Stomach (tissue), 4 donors: ENCODE data around the gene MYO9B.

Experiments used
- CTCF ChIP-seq, 7 experiments: fragments of 450-650 bp in 4 of 7; fragments of 200-600 bp in 3 of 7; sonication (generic) in 3 of 7; IDR thresholded peaks; one replicate each; pipeline ENCODE4 v1.5.1; 2016 to 2019; ENCODE audit warnings: antibody characterized with exemption in 7 of 7, control low read depth in 2 of 7, mild to moderate bottlenecking in 1 of 7
- POLR2A ChIP-seq, 4 donors: fragments of 450-650 bp; IDR thresholded peaks; one replicate each; pipeline ENCODE4 v1.6.1; 2016; ENCODE audit warnings: antibody characterized with exemption in 4 of 4, control low read depth in 2 of 4, mild to moderate bottlenecking in 1 of 4, moderate library complexity in 1 of 4
- POLR2AphosphoS5 ChIP-seq, 3 donors: sonication (generic); formaldehyde crosslinking; IDR thresholded peaks; one replicate each; pipeline ENCODE4 v1.6.1; 2016; ENCODE audit warnings: antibody characterized with exemption in 3 of 3

- TF ChIP-seq CTCF (IDR thresholded peaks at IDR 0.05) (no peak), POLR2AphosphoS5 (IDR thresholded peaks at IDR 0.05) (no peak), POLR2A (IDR thresholded peaks at IDR 0.05) (no peak)
These were observed 30.0 kb downstream of the MYO9B start for GRCh38 chr19:17105556-17105955.
